ENCODE results near the gene ANXA1.

GRCh38 chr9:73194284-73194683 lies 42.6 kb downstream of the ANXA1 start:
- TF ChIP-seq EZH2 (IDR thresholded peaks at IDR 0.05; ENCODE audit: low read length, unreplicated experiment) (no peak), CTCF (conservative IDR thresholded peaks at IDR 0.05; ENCODE audit: low read depth, low read length) (no peak)

All from PC-3 (cell line).